GM21528 (cell line): ENCODE measurements around the gene SLC23A3.
A peak's percentile ranks its signal among the peaks of the same experiment; 100 is the strongest.
"Not testable (repeated sequence)": the region's sequence is repeated elsewhere in the genome, so short reads cannot be mapped to it uniquely, and the experiment has no call there.

ENCODE experiments used
- ATAC-seq: cut with Tn5 transposase; IDR thresholded peaks from one replicate; pipeline ENCODE4 v1.9.1; 2021; ENCODE audit warnings: mild to moderate bottlenecking, moderate library complexity; ENCODE audit not compliant: unreplicated experiment, low FRiP score

SLC23A3 gene

DNA sequence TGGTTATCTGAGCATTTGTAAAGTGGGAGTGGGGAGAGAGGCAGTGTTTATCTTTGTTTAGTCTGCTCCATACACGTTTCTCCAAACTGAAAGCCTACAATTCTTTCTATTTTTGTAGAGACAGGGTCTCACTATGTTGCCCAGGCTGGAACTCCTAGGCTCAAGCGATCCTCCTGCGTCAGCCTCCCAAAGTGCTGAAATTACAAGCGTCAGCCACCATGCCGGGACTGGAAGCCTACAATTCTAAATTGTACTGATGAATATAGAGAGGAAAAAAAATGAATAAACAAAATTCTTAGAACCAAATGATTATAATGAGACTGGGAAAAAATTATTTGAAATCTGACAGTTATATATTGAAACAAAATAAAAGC is 35.3 kb upstream of the SLC23A3 start:
- ATAC-seq = no peak

DNA sequence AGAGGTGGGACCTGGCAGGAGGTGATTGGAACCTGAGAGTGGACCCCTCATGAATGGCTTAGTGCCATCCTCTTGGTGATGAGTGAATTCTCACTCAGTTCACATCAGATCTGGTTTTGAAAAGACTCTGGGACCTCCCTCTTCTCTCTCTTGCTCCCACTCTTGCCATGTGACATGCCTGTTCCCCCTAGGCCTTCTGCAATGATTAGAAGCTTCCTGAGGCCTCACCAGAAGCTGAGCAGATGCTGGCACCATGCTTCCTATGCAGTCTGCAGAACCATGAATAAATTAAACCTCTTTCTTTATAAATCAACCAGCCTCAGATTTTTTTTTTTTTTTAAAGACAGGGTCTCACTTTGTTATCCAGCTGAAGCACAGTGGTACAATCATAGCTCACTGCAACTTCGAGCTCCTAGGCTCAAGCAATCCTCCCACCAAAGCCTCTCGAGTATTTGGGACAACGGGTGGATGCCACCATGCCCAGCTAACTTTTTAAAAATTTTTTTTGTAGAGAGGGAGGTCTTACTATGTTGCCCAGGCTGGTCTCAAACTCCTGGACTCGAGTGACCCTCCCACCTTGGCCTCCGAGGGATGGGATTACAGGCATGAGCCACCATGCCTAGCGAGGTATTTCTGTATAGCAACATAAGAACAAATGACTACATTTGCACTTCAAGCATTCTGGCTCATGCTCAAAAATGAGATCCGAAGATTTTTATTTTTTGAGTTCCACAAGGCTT is 34.8 kb upstream of the SLC23A3 start:
- ATAC-seq = no peak

GRCh38 chr2:219201331-219201730 is 31.5 kb upstream of the SLC23A3 start:
- ATAC-seq = not testable (repeated sequence)

- ATAC-seq = not testable (repeated sequence)
These were observed 30.9 kb upstream of the SLC23A3 start for GRCh38 chr2:219200502-219201326.

GRCh38 chr2:219199470-219200211 is 29.8 kb upstream of the SLC23A3 start:
- no peak for ATAC-seq

GRCh38 chr2:219198974-219199373 is 29.1 kb upstream of the SLC23A3 start:
- ATAC-seq = no peak

DNA sequence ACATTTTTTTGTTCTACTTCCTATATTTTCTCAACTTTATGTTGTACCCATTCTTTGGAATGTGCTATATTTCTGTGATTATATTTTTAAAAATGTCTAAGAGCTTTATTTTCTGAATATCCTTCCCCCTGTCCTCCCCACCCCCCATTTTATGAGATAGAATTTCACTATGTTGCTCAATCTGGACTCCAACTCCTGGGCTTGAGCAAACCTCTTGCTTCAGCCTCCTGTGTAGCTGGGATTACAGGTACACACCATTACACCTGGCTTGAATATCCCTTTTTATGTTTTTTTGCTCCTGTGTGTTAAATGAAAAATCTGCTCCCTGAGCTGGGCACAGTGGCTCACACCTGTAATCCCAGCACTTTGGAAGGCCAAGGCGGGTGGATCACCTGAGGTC is 27.6 kb upstream of the SLC23A3 start:
- ATAC-seq = no peak

- ATAC-seq = no peak
These were observed 17.1 kb upstream of the SLC23A3 start for GRCh38 chr2:219186754-219187456.

GRCh38 chr2:219184121-219184520 is 14.3 kb upstream of the SLC23A3 start:
- ATAC-seq = no peak

DNA sequence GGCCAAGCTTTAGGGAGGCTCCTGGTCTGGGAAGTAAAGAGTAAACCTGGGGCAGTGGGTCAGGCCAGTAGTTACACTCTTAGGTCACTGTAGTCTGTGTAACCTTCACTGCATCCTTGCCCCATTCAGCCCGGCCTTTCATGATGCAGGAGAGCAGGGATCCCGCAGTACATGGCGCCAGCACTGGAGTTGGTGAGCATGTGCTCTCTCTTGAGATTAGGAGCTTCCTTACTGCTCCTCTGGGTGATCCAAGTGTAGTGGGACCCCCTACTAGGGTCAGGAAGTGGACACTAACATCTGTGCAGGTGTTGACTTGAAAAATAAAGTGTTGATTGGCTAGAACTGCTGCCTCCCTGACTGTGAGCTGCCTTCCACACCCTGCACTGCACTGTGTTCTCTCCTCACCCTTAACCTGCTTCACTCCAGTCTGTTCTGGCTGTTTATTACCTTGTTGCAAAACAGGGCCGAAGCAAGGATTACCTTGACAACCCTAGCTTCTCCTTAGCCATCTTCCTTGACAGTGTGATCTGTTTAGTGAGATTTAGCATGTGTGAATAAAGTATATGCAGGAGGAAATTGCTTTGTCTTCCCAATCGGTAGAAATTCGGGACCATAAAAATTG is 13.4 kb upstream of the SLC23A3 start:
- ATAC-seq = no peak

DNA sequence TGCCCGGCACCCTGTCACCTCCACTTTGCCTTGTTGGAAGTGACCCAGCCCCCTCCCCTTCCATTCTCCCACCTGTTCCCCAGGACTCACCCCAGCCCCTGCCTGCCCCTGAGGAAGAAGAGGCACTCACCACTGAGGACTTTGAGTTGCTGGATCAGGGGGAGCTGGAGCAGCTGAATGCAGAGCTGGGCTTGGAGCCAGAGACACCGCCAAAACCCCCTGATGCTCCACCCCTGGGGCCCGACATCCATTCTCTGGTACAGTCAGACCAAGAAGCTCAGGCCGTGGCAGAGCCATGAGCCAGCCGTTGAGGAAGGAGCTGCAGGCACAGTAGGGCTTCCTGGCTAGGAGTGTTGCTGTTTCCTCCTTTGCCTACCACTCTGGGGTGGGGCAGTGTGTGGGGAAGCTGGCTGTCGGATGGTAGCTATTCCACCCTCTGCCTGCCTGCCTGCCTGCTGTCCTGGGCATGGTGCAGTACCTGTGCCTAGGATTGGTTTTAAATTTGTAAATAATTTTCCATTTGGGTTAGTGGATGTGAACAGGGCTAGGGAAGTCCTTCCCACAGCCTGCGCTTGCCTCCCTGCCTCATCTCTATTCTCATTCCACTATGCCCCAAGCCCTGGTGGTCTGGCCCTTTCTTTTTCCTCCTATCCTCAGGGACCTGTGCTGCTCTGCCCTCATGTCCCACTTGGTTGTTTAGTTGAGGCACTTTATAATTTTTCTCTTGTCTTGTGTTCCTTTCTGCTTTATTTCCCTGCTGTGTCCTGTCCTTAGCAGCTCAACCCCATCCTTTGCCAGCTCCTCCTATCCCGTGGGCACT is 12.7 kb upstream of the SLC23A3 start:
- no peak for ATAC-seq

DNA sequence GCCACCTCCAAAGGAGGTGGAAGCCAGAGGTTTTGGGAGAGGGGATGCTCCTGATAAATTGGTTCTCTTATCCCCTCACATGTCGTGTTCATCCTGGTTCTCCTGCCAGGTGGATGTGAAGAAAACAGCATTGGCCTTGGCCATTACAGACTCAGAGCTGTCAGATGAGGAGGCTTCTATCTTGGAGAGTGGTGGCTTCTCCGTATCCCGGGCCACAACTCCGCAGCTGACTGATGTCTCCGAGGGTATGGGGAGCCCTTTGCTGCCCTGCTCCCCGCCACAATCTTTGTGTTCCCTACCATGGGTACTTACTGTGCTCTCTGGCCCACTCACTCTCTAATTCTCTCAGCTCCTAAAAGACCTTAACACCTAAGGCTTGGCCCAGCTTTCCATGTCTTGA is 11.7 kb upstream of the SLC23A3 start:
- ATAC-seq = no peak

DNA sequence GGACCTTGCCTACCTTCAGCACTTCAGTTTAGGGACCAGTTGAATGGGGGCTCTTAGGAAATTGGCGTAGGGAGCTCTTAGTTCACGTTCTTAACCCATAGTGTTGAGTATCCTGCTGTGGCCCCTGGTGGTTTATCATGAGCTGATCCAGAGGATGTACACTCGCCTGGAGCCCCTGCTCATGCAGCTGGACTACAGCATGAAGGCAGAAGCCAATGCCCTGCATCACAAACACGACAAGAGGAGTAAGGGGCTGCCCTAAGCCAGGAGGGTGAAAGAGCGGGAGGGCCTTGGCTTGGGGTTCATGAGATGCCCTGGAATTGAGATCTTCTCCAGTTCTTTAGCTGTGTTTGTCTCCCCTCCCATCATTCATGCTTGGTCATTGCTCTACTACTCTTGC is 11.1 kb upstream of the SLC23A3 start:
- no peak for ATAC-seq

- ATAC-seq = no peak
These were observed 10.0 kb upstream of the SLC23A3 start for GRCh38 chr2:219179601-219180465.

- peak; percentile 12 for ATAC-seq
These were observed 8.7 kb upstream of the SLC23A3 start for GRCh38 chr2:219178377-219179175.

DNA sequence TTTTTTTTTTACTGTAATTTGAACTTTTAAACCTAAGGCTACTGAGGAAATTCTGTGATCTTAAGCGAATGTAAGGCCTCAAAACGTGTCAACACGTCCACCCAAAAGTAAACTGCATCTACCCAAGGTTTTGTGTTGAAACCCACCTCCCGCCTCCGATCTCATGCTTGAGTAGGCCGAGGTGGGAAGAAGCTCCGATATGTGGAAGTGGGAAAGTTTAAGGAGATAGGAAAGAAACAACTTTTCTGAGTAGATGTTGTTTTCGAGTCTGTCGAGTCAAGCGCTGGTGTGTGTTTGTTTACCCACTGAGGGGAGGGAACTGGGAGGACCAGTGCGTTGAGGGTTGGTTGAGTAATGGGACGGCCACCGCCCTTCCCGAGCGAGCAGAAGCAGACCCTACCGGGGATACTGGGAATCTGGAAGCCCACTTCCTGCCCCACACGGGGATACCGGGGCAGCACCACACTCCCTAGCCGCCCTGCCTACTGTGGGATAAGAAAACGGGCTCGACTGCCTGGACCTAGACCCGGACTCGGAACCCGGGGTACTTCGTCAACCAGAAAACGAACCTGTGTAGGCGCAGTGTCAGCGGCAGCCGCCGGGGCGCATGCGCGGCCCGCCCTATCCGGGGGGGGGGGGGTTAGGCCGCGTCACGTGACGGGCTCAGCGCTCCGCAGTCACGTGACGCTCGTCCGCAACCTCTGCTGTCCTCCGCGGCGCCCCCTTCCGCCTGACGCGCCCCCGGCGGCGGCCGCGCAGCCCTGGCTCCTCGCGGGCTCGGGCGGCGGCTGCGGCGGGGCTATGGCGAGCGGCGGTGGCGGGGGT is 7.9 kb upstream of the SLC23A3 start, which contains the start of gene RETREG2:
Gene RETREG2 (plus strand): TSS at position 724 of the 825 bp plus-strand sequence. CDS start 78 bp downstream, at position 802.
- peak; percentile 46 for ATAC-seq
